CD1c-positive myeloid dendritic cell (primary cell): ENCODE measurements around the gene FREY1.
"Not testable (repeated sequence)": the region's sequence is repeated elsewhere in the genome, so short reads cannot be mapped to it uniquely, and the experiment has no call there.

Source experiments
- DNase-seq: peaks from one replicate; pipeline ENCODE4 v3.0.0-alpha.2; 2016; ENCODE audit errors: extremely low spot score

FREY1 gene

GRCh38 chr11:45913942-45914635 is 7.0 kb upstream of the FREY1 start:
- DNase-seq: no peak

GRCh38 chr11:45913514-45913913 is 6.4 kb upstream of the FREY1 start:
- DNase-seq: no peak

- no peak for DNase-seq
Measured at GRCh38 chr11:45910623-45911022, 3.6 kb upstream of the FREY1 start.

GRCh38 chr11:45909594-45910475 is 2.8 kb upstream of the FREY1 start:
- DNase-seq: no peak

GRCh38 chr11:45907911-45908370 is 870 bp upstream of the FREY1 start:
- DNase-seq: no peak

- DNase-seq: peak; percentile 42
Measured at GRCh38 chr11:45906096-45906682, 882 bp downstream of the FREY1 start.

GRCh38 chr11:45905576-45905975 is 1.5 kb downstream of the FREY1 start:
- DNase-seq: not testable (repeated sequence)

- DNase-seq: no peak
Measured at GRCh38 chr11:45905095-45905494, 2.0 kb downstream of the FREY1 start.

- no peak for DNase-seq
Measured at GRCh38 chr11:45904309-45904915, 2.7 kb downstream of the FREY1 start.

GRCh38 chr11:45902452-45903380 is 4.4 kb downstream of the FREY1 start:
- no peak for DNase-seq

- no peak for DNase-seq
Measured at GRCh38 chr11:45901626-45902025, 5.4 kb downstream of the FREY1 start.

- no peak for DNase-seq
Measured at GRCh38 chr11:45900916-45901617, 6.0 kb downstream of the FREY1 start.

GRCh38 chr11:45900175-45900800 is 6.8 kb downstream of the FREY1 start:
- DNase-seq: not testable (repeated sequence)

GRCh38 chr11:45899448-45900174 is 7.5 kb downstream of the FREY1 start:
- DNase-seq: peak; percentile 76

GRCh38 chr11:45899086-45899447 is 8.0 kb downstream of the FREY1 start:
- no peak for DNase-seq

- DNase-seq: no peak
Measured at GRCh38 chr11:45897556-45897955, 9.5 kb downstream of the FREY1 start.

- no peak for DNase-seq
Measured at GRCh38 chr11:45896422-45896984, 10.6 kb downstream of the FREY1 start.

GRCh38 chr11:45895553-45896259 is 11.4 kb downstream of the FREY1 start:
- no peak for DNase-seq
